Hepatic stellate cell (primary cell): Measurements from ENCODE around the gene SURF6.
"Not testable (repeated sequence)": the region's sequence is repeated elsewhere in the genome, so short reads cannot be mapped to it uniquely, and the experiment has no call there.

Experiments
- DNase-seq: peaks from one replicate; pipeline ENCODE4 v3.0.0; 2011; ENCODE audit warnings: low spot score

SURF6 gene

DNA sequence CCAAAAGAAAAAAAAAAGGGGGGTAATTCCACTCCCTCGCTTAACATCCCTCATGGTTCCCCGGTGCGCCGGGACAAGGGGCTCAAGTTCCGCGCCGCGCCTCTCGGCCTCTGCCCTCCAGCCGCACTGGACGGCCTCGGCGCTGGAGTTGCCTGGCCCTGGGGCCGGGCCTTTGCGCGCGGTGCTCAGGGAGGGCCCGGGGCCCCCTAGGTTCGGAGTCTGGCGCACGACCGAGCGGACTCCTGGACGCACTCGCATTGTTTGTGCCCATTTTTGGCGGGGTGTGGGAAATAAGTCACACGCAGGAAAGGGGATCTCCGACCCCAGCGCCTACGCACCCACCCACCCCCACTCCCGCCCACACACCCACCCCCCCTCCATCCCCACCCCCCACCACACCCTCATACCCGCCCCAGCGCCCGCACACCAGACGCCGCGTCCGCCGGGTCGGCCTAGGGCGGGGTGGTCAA, 11.6 kb upstream of the SURF6 start:
- peak; percentile 66 for DNase-seq

DNA sequence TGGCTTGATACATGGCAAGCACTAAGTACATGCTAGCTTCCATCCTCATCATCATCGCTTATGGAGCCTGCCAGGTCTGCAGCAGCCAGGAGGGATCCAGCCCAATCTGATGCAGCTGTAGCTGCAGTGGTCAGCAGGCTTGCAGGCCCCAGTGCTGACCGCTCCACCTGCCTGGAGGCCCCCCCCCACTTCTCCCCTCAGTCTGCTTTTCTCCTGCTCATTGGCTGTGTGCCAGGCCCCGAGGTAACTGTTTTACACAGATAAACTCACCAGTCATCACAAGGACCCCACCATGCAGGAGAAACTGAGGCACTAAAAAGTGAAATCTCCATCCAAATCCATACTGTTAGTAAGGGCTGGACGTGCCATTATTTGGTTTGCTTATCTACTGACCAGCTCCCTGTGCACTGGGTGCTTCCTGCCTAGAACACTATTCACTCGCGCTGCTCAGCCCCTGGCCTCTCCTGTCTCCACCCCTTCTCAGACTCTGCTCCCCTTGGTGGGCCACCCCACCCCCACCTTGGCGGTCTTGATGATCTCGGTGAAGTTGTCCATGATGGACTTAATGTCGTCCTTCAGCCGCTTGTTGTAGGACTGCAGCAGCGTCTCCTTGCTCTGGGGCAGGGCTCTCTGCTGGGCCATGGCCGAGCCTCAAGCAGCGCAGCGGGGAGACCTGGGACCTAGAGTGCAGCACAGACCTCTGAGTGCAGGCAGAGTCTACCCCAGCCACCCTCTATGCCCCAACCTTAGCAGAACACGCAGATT, 10.2 kb upstream of the SURF6 start:
- DNase-seq = no peak

DNA sequence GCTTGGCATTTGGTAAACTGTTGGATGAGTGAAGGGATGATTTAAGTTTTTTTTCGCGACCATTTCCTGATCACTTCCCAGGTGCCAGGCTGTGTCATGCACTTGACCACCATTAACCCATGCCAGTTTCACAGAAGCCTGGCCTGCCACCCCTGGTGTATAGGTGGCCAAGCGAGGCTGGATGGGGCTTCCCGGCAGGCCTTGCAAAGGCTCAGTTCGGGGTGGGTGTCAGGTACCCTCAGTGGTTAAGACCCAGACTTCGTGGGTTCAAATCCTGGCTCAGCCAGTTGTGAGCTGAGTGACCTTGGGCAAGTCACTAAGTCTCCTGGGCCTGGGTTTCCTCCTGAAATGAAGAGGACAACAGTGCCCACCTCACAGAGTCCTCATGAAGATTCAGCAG, 9.6 kb upstream of the SURF6 start:
- DNase-seq = no peak

DNA sequence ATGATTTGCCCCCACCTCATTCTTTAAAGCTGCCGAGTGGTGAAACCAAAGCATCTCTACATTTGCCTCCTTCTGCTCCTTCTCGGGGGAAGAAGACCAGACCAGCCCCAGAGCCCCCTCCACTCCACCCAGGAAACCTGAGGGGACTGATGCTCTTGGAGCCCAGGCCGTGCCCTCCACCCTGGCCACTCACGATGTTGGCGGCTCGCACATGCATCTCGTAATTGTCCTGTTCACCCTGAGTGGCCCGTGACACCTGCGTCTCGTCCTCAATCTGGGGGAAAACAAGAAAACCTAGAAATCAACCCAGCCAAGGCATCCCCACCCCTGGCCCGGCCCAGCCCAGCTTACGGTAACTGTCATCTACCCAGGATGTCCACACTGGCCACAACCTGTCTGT, 9.0 kb upstream of the SURF6 start:
- DNase-seq = no peak

DNA sequence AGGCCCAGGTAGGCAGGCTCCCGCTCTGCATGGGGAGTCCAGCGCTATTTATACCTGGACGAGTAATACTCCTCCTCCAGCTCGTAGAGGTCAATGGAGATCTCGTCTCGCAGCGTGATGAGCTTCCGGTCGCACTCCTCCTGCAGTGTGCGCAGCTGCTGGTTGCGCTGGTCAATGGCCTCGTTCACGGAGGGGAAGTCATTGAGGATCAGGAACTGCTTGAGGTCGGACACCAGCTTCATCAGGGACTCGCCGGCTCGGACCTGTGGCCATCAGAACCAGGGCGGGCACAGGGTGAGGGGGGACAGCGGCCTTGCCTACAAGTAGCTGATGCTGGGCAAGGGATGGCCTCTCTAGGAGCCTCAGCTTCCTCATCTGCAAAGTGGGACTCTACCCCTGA, 8.1 kb upstream of the SURF6 start:
- DNase-seq = no peak

DNA sequence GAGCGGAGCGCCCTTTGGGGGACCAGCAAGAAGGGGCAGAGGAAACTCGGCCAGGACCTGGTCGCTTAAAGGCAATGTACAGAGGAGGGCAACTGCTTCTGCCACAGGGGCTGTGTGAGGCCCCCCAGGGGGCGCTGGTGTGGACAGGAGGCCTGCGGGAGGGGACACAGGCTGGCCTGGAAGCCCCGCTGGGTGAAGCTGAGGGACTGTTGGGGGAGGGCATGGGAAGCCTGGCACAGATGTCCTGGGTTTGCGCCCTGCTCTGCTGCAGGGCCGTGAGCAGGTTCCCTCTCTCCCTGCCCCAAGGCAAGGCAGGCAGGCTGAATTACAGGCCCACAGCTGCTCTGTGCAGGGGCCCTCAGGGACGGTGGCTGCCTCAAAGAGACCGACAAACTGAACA, 6.6 kb upstream of the SURF6 start:
- DNase-seq = no peak

DNA sequence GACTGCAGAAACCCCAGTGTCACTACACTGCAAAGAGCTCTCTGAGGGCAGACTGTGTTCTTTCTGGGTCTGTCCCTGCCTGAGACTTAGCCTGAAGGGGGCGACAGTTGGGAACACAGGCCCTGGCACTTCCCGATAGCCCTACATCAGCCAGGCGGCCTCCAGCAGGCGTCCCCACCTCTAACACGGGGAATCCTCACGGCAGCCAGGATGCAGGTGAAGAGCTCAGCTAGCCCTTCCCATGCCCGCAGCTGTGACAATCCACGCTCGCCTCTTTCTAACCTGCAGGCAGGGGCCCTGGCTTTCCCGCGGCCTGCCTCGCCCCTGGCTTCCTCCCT, 6.0 kb upstream of the SURF6 start:
- DNase-seq = no peak

DNA sequence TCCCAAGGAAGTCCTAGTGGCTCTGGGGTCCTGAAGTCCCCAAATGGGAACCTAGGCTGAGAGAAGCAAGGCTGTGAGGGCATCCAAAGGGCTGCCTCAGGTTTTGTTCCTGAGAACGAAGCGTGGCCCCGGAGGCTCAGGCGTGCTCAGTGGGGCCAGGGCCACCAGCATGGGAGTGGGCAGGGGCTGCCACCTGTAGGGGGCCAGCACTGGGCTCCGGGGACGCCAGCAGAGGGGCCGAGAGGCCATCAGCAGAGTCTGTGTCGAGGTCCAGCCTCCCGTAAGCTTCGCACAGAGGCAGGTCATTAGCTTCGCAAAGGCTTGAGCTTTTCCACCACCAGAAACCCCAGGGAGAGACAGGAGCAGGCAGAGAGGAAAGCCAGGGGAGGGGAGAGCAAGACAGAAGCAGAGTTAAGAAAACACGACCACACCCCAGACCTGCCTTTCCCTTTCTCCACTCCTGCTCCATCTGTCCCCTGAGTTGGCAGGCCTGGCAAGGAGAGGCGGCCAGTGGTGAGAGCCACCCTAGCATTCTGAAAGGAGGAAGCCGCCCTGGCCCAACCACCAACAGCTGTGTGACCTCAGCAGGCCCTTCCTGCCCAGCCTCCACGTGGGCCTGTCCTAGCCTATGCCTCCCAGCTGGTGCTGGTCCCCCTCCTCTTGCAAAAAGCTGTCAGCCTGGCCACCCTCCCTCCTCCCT, 5.5 kb upstream of the SURF6 start:
- DNase-seq = no peak

DNA sequence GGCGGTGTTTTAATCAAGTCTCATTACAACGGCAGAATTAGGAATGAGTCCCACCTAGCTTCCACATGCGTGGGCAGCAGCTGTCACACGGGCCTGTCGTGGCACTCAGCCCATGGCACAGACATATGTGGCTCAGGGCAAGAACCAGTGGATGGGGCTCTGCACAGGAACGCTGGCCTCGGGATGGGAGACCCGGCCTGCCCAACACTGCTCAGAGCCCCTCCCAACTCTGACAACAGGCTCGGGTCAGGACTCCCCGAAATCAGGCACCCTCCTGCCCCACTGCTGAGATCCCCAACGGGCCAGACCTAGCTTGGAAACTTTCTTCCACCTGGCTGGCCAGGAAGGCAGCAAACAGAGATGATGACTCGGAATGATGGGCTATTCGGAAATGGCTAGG, 4.9 kb upstream of the SURF6 start:
- no peak for DNase-seq

DNA sequence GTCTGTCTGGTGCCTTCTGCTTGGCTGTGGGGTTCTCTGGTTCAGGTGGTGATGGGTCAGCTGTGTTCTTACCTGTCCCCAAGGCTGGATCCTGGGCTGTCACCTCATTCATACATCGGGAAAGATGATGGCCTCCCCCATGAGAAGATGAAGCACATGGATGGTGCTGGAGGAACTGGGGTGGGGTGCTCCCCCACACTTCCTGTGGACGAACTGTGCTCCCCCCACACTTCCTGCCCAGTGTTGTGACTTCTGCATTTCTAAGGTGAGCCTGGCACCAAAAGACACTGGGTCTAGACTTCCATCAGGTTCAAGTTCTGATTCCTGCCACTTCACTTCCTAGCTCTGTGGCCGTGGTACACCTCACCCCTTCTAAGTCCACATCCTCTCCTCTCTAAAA, 4.3 kb upstream of the SURF6 start:
- no peak for DNase-seq

DNA sequence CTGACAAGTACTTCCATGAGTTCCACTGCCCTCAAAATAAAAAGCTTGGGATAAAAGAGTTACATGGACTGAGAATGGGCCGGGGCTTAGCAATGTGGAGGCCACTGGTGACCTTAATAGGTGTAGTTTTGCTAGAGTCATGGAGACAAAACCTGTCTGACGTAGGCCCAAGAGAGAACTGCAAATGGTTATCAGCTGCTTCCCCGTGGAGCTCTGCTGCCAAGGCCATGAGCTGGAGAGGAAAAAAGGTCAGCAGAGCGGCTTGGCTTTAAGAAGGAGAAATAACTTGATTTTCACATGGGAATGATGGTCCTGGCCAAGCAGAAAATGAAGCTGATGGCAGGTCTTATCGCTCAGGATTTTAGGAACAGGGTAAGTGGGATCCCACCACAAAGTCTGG, 3.7 kb upstream of the SURF6 start:
- DNase-seq = no peak

DNA sequence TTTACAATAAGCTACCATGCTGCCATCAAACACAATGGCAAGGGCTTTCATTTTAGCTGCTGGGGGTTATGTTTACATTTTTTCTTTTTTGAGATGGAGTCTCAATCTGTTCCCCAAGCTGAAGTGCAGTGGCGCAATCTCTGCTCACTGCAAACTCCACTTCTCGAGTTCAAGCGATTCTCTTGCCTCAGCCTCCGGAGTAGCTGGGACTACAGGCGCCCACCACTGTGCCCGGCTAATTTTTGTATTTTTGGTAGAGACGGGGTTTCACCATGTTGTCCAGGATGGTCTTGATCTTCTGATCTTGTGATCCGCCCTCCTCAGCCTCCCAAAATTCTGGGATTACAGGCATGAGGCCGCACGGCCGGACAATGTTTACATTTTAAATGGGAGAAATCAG, 1.1 kb downstream of the SURF6 start:
- not testable (repeated sequence) for DNase-seq

DNA sequence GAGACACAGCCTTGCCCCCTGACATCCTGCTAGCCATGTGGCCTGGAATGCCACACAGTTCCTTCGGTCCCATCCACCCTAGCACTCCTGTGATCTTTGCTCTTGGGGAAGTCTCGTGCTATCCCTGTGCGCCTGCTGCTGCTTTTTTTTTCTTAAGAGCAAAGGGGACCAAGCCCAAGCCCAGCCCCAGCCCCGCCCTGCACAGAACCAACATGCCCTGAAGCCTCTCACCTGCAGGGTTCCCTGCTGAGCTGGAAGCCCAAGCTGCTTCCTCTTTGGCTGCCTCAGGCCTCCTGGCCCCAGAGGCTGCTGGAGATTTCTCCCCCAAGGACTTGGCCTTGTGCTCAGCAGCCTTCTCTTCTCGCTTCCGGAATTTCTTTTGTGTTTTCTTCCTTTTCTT, 1.8 kb downstream of the SURF6 start:
- no peak for DNase-seq

DNA sequence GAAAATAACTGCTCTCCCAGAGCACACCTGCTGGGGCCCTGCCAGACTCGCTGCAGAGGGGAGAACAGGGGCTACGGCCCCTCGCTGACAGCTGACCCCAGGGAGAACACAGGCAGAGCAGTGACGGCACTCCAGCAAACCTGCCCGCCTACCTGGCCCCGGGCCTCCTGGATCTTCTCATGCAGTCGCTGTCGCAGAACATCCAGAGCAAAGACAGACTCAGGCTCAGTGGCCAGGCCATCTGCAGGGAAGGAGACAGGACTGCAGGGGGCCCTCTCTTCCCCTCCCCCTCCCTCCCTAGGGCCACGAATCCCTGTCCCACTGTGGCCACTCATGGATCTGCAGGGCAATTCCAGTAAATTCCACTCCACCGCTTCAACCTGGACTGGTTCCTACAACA, 2.4 kb downstream of the SURF6 start:
- no peak for DNase-seq

DNA sequence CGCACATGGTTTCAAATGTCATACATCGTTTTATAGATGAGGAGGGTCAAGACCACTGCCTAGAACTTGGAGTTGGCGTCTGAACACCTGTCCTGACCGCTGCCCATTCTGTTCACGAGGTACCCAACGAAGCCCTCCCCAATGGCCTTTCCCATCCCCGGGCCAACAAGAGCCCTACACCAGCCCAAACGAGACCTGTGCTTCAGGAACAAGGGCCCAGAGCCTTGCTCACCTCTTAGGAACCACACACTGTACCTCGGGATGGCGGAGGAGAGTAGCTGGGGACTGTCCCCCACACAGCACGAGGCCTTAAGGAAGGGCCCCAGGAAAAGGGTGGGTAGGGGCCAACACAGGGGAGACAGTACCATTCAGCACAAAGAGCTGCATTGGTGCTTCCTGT, 3.0 kb downstream of the SURF6 start:
- DNase-seq = no peak

DNA sequence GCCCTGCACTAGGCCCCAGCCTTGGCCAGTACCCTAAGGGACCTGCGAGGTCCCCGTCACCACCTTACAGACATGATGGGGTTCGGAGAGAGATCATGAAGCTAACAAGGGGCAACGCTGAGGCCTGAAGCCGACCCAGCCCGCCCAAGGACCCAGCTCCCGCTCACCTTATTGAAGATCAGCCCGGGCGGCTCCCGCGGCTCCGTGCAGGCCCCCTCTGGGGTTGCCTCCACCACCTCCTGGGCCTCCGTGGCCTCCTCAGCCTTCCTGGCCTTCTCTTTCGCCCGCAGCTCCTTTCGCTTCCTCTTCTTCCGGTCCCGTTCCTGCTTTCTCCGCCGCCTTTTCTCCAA, 3.6 kb downstream of the SURF6 start:
- no peak for DNase-seq

DNA sequence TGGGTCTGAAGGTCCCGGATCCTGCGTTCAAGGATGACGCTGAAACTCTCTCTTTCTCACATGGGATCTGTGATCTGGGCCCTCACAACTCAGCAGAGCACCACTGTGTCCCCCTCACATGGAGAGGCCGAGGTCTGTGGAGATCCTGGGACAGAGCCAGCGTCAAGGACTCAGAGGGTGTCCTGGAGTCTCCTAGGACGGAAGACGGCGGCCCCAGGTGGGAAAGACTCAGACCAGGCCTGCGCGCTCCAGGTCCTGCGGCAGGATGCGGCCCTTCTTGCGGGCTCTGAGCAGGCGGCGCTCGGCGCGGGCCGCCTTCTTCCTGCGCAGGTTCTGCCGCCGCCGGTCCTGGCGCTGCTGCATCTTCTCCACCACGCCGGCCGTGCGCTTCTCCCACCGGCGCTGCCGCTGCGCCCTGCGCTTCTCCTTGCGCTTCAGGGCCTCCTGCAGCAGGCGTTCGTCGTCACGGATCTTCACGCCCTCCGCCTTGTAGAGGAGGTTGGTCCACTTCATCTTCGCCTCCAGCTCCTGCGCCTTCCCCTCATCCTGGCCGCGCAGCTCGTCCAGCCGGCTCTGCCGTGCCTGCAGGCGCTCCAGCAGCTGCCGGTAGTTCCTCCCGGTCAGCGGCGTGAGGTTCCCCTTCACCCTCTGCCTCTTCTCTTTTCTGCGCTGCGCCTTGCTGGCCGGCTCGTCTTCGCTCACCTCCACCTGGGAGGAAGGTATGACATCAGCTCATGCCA, 4.2 kb downstream of the SURF6 start:
- DNase-seq = no peak

DNA sequence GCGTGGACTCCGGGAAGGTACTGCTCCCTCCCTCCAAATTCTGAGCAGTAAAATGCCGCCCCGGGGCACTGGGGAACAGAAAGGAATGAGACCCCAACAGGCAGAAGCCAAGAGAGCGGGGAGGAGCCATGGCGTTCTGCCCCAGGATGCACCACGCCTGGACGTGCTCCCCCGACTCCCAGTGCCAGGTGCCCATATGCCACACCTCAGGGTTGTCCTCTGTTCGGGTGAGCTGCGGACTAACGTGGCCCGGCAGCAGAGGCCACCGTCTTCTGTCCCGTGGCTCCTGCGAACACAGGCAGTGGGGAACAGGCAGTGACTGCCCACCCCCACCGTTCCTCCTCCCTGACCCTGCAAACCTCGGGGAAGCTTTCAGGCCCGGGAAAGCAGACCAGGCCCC, 4.8 kb downstream of the SURF6 start:
- no peak for DNase-seq

DNA sequence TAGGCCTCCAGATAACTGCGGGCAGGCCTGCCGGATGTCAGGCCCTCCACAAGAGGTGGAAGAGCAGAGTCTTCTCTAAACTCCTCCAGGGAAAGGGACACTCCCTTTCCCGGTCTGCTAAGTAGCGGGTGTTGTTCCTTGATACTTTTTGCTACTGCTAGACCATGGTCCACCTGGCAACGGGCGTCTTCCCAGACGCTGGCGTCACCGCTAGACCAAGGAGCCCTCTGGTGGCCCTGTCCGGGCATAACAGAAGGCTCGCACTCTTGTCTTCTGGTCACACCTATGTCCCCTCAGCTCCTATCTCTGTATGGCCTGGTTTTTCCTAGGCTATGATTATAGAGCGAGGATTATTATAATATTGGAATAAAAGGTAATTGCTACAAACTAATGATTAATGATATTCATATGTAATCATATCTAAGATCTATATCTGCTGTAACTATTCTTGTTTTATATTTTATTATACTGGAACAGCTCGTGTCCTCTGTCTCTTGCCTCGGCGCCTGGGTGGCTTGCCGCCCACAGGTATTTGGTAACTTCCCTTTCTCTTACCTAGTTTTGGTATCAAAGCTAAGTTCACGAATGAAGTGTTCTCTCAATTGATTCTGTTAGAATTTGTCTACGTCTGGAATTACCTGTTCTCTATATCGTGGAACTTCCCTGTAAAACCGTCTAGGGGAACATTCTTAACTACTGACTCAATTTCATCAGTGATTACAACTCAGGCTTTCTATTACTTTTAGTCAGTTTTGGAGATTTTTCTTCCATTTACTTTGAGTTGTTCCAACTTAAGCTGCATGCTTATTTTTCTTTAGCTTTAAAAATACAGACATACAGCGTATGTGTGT, 6.5 kb downstream of the SURF6 start:
- DNase-seq = not testable (repeated sequence)

DNA sequence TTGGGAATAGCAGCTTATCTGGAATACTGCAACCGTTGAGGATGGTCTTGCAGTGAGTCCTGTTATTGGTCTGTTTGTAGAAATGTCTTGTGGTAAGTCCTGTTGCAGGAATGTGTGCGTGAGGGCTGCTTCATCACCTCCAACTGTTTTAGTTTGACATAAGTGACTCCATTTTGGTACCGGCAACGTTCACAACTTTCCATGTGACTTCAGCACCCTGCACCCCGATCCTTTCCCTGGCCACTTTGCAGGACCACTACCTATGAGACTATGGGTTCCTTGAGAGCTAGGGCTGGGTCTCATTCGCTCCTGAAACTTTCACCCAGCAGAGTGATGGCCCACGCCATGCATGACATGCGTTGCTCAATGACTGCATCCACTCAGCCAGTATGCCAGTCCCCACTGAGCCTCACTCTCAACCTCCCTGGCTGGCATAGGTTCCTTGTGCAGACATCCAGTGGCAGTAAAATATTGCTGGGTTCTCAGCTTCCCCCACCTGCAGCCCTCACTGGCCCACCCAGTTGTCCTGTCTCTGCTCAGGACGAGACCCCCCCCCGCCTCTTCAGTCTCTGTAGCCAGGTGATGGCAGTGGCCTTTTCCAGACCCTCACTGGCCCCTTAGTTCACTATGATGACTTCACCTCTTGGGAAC, 8.0 kb downstream of the SURF6 start:
- no peak for DNase-seq

DNA sequence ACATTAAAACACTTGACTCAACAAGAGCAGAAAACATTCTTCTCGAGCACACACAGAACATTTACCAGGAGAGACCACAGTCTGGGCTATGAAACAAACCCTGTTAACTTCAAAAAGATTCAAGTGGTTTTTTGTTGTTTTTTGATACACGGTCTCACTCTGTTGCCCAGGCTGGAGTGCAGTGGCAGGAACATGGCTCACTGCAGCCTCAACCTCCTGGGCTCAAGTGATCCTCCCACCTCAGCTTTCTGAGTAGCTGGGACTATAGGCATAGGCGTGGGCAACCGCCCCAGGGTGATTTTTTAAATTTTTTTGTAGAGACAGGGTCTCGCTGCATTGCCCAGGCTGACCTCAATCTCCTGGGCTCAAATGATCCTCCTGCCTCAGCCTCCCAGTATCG, 9.0 kb downstream of the SURF6 start:
- not testable (repeated sequence) for DNase-seq
